ENCODE results near the gene CHRNA4. TPM values are rescaled to one million over a fixed set of nuclear protein-coding genes. Genes with fewer than 3 reads are reported as not detected.

Gene CHRNA4
- total RNA-seq, 2 experiments from 2014 or later: not detected

DNA sequence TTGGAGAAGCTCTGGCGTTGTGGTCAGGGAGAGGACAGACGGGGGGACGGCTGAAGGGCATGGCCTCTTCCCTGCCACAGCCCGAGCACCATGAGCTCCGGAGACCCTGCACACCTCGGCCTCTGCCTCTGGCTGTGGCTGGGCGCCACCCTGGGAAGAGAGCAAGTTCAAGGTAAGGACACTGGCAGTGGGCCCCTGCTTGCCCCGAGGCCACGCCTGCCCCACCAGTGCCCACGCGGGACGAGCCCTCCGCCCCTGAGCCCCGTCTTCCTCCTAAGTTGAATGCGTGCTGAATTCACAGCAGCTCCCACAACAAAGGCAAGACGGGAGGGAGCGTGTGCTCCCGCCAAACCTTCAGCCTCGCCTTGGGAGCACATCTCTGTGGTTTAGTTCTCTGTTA is 66.1 kb downstream of the CHRNA4 start:
- ChIA-PET CTCF (no interaction called here), POLR2A (interaction anchor here (1.0 kb wide), 1 partner anchor 10 kb away, joined by 3 read pairs; no protein-coding TSS in a partner anchor)
- peaks cover 28% of the 10 kb centered on the region for H3K27me3 Mint-ChIP-seq
- peak overlapping the region; percentile 49 for H3K27ac Mint-ChIP-seq
- ATAC-seq (ENCODE audit: poor library complexity): no peak
- Histone ChIP-seq H3K4me1 (ENCODE audit: insufficient read depth, low read length) (peaks cover 25% of the 10 kb centered on the region), H3K36me3 (ENCODE audit: insufficient read depth, low read length) (no peaks in the 10 kb centered on the region), H3K4me3 (ENCODE audit: low read length) (no peak overlapping the region), H3K27me3 (ENCODE audit: control insufficient read depth in 1 of 2, insufficient read depth in 2 of 2, low read length in 2 of 2) (peaks cover 11 to 24% of the 10 kb centered on the region in 2 experiments), H3K9me3 (ENCODE audit: control insufficient read depth in 1 of 2, insufficient read depth in 1 of 2, low read length in 2 of 2) (peaks cover 0 to 12% of the 10 kb centered on the region in 2 experiments), H3K27ac (ENCODE audit: low read depth in 1 of 2, low read length in 2 of 2) (no peak overlapping the region)
- intact Hi-C loops (cut with DNase I, micrococcal nuclease): no loop called here
- H3K36me3 Mint-ChIP-seq (ENCODE audit: low read depth): no peaks in the 10 kb centered on the region
- peaks cover 13% of the 10 kb centered on the region for H3K4me1 Mint-ChIP-seq (ENCODE audit: low read depth)
- no peaks in the 10 kb centered on the region for H3K9me3 Mint-ChIP-seq
- TF ChIP-seq, protein P1, sequence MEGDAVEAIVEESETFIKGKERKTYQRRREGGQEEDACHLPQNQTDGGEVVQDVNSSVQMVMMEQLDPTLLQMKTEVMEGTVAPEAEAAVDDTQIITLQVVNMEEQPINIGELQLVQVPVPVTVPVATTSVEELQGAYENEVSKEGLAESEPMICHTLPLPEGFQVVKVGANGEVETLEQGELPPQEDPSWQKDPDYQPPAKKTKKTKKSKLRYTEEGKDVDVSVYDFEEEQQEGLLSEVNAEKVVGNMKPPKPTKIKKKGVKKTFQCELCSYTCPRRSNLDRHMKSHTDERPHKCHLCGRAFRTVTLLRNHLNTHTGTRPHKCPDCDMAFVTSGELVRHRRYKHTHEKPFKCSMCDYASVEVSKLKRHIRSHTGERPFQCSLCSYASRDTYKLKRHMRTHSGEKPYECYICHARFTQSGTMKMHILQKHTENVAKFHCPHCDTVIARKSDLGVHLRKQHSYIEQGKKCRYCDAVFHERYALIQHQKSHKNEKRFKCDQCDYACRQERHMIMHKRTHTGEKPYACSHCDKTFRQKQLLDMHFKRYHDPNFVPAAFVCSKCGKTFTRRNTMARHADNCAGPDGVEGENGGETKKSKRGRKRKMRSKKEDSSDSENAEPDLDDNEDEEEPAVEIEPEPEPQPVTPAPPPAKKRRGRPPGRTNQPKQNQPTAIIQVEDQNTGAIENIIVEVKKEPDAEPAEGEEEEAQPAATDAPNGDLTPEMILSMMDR (IDR thresholded peaks at IDR 0.05): no peak
- no peak for DNase-seq
- no peak overlapping the region for H3K4me3 Mint-ChIP-seq

DNA sequence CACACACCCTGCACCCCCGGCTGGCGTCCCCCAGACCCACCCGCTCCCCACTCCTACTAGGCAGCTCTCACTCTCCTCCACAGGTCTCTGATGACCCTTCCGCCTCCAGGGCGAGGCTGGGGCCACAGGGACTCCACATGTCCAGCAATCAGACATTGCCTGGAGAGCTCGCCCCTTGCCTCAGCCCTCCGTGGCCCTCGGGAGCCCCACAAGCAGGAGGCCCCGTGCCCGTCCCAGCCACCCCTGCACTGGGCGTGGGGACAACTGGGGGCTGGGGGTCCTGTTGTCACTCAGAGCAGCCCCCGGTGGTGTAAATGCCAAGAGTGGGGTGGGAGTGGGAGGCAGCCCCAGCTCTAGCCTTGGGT is 66.6 kb downstream of the CHRNA4 start:
- TF ChIP-seq, protein P1 (IDR thresholded peaks at IDR 0.05): no peak
- ChIA-PET POLR2A (no interaction called here), CTCF (no interaction called here)
- Mint-ChIP-seq H3K27me3 (peaks cover 27% of the 10 kb centered on the region), H3K27ac (no peak overlapping the region), H3K36me3 (ENCODE audit: low read depth) (no peaks in the 10 kb centered on the region), H3K4me3 (no peak overlapping the region), H3K4me1 (ENCODE audit: low read depth) (peaks cover 13% of the 10 kb centered on the region), H3K9me3 (no peaks in the 10 kb centered on the region)
- intact Hi-C loops (cut with DNase I, micrococcal nuclease): no loop called here
- peaks cover 0 to 12% of the 10 kb centered on the region in 2 experiments for H3K9me3 ChIP-seq (ENCODE audit: control insufficient read depth in 1 of 2, insufficient read depth in 1 of 2, low read length in 2 of 2)
- H3K27me3 ChIP-seq (ENCODE audit: control insufficient read depth in 1 of 2, insufficient read depth in 2 of 2, low read length in 2 of 2): peaks cover 11 to 24% of the 10 kb centered on the region in 2 experiments
- peaks cover 25% of the 10 kb centered on the region for H3K4me1 ChIP-seq (ENCODE audit: insufficient read depth, low read length)
- H3K27ac ChIP-seq (ENCODE audit: low read depth in 1 of 2, low read length in 2 of 2): no peak overlapping the region
- DNase-seq: no peak
- no peak for ATAC-seq (ENCODE audit: poor library complexity)
- no peak overlapping the region for H3K4me3 ChIP-seq (ENCODE audit: low read length)
- no peaks in the 10 kb centered on the region for H3K36me3 ChIP-seq (ENCODE audit: insufficient read depth, low read length)

DNA sequence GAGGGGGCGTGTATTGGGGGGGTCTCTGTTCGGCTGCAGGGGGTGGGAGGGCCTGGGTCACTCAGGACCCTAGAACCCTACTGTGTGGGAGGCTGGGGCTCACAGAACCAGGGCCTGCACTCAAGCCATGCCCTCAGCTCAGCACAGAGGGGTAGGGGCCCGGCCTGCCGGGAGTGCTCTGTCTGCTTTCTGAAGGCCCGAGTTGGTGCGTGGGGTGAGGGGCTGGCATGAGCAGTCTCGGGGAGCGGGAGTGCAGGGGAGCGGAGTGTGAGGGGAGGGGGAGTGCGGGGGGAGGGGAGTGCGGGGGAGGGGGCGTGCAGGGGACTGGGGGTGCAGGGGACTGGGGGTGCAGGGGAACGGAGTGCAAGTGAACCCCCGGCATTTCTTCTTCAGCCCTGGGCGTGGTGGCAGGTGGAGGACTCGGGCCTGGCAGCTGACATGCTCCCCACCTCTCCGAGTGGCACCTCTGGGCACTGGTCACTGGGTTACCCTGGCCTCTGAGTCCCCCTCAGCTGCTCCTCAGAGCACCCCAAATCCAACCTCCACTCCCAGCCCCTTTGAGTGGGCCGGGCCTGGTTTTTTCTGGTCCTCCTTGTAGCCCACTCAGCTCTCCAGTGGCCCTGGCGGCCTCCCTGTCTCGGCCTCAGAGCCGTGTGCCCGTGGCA is 67.1 kb downstream of the CHRNA4 start:
- H3K4me3 ChIP-seq (ENCODE audit: low read length): no peak overlapping the region
- TF ChIP-seq, protein P1 (IDR thresholded peaks at IDR 0.05): no peak
- ChIA-PET CTCF (no interaction called here), POLR2A (no interaction called here)
- H3K27me3 ChIP-seq (ENCODE audit: control insufficient read depth in 1 of 2, insufficient read depth in 2 of 2, low read length in 2 of 2): peaks cover 11 to 24% of the 10 kb centered on the region in 2 experiments
- no peak overlapping the region for H3K27ac ChIP-seq (ENCODE audit: low read depth in 1 of 2, low read length in 2 of 2)
- peaks cover 25% of the 10 kb centered on the region for H3K4me1 ChIP-seq (ENCODE audit: insufficient read depth, low read length)
- intact Hi-C loops (cut with DNase I, micrococcal nuclease): no loop called here
- H3K27ac Mint-ChIP-seq: no peak overlapping the region
- H3K36me3 Mint-ChIP-seq (ENCODE audit: low read depth): peaks cover 1% of the 10 kb centered on the region
- H3K9me3 Mint-ChIP-seq: no peaks in the 10 kb centered on the region
- no peaks in the 10 kb centered on the region for H3K36me3 ChIP-seq (ENCODE audit: insufficient read depth, low read length)
- DNase-seq: no peak
- H3K27me3 Mint-ChIP-seq: peaks cover 22% of the 10 kb centered on the region
- ATAC-seq (ENCODE audit: poor library complexity): no peak
- H3K9me3 ChIP-seq (ENCODE audit: control insufficient read depth in 1 of 2, insufficient read depth in 1 of 2, low read length in 2 of 2): peaks cover 0 to 10% of the 10 kb centered on the region in 2 experiments
- no peak overlapping the region for H3K4me3 Mint-ChIP-seq
- peaks cover 13% of the 10 kb centered on the region for H3K4me1 Mint-ChIP-seq (ENCODE audit: low read depth)
